ENCODE measurements around the gene SENP5. TPM values are rescaled to one million over a fixed set of nuclear protein-coding genes. Genes with fewer than 3 reads are reported as not detected.

The SENP5 gene
- total RNA-seq, 1 experiment from 2014 or later = 34.8 TPM

DNA sequence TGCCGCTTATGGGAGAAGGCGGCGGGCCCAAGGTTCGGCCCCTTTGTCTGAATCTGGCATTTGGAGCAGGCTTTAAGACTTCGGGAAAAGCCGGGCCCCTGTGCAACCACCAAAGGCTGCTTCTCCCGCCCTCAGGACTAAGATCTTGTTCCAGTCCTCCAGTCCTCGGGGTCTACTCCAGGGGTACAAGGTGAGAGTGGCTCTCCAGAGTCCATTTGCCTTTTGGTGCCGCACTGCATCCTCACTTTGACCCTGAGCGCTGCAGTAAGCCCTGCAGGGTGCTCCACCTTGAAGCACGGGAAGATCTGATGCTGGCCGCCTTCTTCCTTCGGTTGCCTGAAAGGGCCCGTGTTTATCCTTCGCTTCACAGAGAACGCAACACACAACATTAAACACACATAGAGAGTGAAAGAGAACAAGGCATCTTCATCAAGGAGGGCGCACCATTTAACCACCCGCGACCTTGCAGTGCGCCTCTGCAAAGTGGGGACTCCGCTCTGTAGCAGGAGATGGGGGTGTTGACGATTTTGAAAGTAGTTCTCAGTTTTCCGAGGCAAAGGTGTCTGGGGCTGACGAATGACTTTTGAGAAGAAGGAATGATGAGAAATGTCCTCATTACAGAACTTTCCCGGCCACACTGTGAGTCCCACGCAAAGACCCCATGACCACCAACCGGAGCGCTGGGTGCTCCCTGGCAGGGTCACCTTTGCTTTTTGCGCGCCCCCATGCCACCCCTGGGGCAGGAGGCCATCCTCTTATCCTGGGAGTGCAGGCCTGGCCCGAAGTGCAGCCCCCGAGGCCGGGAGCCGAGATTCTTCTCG is 99.9 kb downstream of the SENP5 start:
- no peak for DNase-seq (ENCODE audit: low read depth)

DNA sequence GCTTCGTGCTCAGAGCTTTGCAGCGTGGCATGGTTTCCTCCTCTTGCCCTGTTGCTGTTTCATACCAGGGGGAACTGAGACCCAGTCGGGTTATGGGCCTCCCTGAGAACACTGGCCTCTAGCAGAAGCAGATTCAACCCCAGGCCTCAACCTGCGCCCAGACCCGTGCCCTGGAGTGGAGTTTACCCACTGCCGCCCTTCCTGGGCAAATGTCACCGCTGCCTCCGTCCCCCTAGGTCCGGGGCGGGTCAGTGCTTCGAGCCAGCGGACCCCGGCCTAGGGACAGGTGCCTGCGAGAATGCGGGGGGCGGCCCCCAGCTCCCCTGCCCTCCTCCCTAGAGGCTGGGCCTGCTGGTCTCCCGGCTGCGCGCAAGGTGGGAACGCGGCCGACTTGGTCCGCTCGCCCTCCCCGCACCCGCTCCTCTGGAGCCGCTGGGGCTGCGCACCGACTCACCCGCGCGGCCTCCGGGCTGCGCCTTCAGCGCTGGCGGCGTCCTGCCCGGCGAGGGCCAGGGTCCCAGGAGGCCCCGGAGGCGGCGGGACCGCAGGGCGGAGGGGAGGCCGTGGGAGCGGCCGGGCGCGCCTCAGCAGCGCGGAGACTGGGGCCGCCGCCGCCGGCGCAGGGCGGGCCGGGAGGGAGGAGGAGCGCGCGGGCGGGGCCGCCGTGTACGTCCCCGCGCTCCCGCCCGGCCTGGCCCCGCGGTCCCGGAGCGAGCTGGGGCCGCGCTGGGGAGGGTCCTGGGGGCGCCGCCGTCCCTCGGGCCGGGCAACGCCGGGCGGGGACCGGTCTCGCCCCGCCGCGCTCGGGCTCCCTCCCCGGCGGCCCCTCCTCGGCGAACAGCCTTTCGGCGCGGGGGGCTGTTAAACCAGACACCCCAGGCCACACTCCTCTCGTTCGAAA is 100.8 kb downstream of the SENP5 start, which contains the start of gene PIGZ:
Gene PIGZ (minus strand): TSS at position 601 of the 901 bp plus-strand sequence. CDS start 16,802 bp downstream, outside the sequence.
- DNase-seq (ENCODE audit: low read depth) = peak; percentile 57

DNA sequence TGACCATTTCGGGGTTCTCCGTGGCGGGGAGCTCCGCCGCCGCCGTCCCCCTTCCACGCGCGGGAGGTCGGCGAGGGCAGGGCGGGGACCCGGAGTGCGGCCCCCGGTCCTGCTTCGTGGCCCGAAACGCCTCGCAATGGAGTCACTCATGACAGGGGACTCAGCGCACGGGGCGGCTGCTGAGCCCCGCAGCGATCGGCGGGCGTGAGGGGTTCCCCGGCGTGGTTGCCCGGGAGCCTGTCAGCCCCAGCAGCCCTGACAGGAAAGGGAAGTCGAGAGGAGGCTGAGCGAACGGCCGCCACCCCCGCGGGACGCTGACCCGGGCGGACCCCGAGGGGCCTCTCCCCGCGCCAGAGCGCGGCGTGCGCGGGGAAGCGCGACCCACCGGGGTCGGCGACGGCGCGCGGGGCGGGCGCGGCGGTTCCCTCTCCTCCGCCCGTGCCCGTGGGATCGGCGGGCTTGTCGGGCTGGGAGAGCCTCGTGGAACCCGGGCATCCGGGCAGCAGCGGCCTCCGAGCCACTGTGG is 101.5 kb downstream of the SENP5 start:
- DNase-seq (ENCODE audit: low read depth) = peak; percentile 35

DNA sequence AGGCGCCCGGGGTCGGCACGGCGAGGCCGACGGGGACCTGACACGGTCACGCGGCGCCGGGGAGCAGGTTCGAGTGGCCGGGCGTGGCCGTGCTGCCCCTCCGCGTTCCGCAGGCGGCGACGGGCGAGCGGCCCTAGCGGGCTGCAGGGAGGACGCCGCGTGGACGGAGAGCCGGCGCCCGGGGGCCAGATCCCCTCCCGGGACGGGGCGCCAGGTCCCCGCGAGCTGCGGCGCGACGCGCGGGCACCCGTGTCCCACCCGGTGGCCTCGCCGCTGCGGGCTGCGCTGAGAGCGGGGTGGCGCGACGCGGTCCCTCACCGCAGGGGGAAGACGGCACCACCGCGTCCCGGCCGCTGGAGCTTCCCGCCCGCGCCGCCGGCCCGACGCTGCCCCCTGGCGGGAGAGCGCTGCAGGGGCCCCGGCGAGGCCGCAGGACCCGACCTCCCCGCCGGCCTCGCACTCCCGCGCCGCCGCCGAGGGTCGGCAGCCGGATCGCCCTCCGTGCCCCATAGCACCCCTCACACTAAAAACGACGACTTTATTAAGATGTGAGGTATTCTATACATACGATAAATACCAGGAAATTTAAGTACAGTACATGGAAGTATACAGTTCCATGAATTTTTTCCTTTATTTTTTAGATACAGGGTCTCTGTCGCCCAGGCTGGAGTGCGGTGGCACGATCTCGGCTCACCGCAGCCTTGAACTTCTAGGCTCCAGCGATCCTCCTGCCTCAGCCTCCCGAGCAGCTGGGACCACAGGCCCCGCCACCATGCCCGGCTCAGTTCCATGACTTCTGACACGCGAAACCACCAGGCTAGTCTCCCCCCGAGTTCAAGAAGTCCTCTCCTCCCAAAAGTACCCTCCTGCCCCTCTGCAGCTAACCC is 102.2 kb downstream of the SENP5 start:
- DNase-seq (ENCODE audit: low read depth) = peak; percentile 56

DNA sequence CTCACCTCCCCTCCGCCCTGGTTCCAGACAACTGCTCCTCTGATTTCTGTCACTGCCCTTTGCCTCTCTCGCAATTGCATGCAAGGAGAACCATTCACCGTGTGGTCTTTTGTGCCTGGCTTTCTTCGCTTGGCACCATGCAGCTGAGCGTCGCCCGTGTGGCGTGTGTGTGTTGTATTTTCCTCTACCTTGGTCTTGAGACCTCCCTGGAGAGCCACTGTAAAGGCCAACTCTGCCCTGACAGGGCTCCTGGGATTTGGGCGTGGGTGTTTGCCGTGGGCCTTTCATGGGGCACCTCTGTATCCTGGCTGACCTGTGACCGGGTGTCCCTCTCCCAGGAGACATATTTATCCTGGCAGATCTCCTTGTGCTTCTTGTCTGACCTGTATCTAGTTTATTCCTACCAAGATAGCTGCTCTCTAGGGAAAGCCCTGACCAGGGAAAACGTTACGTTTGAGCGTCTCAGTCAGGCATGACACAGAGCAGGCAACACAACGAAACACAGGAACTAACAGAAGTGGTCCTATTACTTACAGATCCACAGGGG is 102.9 kb downstream of the SENP5 start:
- no peak for DNase-seq (ENCODE audit: low read depth)

DNA sequence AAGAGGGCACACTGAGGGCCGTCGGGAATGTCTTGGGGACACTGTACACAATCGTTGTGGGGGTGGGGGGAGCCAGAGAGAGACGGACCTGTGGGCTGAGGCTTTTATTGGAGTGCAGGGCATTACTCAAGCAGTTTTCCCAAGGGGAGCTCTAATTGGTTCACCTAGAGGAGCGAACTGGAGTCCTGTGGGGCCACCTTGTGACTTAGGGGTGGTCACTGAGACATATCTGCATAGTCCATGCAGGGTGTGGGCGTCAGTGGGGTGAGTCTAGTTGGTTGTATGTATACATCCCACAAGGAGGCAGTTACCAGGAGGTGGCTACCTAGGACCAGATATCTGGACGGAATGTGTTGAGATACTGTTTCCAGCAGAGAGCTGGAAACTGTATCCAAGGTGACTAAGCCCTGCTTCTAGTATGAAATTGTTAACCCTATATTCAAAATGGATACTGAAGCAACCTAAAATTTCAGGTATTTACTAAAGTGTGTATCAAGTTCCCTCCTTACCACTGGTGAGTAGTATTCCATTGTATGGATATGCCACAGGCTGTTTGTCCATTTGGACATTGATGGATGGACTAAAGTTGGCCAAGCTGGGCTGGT is 103.5 kb downstream of the SENP5 start:
- peak; percentile 13 for DNase-seq (ENCODE audit: low read depth)

DNA sequence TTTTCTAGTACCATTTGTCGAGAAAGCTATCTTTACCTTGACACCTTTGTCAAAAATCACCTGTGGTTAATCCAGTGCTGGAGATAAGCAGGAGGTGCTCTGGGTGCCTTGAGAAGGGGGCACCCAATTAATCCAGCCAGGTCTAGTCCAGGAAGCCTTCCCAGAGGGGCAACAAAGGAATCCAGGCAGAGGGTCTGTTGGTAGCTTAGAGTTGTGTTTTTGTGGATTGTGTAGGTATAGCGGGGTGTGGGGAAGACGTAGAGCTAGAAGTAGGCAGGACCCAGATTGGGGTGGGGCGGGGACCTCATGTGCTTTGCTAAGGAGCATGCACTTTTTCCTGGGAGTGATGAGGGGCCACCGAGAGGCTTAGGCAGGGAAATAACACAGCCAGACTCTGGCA is 106.9 kb downstream of the SENP5 start:
- no peak for DNase-seq (ENCODE audit: low read depth)

DNA sequence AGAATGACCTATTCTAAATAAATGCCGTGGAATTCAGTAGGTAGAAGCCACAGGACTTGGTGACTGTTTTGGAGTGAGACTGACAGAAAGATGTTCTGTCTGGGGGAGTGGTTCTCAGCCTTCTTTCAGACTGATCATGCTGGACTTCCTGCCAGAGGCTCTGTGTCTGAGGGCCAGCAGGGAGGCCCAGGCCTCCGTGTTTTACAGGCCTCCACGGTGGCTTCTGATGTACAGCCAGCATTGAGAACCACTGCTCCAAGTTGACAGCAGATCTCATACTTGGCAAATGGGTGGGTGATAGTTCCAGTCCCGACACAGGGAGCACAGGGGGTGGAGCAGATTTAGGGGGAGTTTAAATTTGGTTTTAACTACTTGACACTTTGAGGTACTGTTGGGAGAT is 107.6 kb downstream of the SENP5 start:
- DNase-seq (ENCODE audit: low read depth) = no peak

DNA sequence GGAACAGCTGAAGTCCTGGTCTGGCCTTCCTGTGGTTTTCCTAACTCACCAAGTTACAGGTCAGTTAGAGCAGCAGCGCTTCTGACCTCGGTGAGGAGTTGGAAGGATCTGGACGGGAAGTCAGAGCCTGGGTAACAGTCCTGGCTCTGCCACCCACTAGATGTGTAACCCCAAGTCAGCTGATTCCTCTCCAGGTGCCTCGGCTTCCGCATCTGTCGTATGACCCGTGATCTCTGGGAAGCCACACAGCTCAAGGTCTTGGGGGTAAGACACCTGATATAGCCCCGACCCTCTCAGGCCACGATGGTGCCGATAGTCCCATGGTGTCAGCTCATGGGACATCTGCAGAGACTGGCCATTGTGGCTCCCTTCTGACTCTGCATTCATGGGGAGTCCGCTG is 109.2 kb downstream of the SENP5 start:
- no peak for DNase-seq (ENCODE audit: low read depth)

DNA sequence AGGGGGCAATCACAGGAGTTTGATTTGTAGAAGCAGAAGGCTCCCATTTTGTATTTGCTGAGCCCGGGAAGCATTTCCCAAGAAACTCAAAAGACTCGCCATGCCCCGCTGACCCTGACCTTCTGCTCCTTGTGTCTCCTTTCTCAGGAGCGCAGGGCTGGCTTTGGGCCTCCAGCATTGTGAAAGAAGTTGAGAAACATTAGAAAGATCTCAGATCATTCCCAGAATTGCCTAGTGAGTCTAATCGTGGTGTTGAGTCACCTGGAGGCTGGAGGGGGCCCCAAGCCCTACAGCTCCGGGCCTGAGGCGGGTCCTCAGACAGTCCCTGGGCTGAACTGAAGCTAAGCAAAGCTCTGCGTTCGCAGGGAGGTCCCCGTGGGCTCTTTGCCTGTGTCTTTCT is 111.8 kb downstream of the SENP5 start:
- no peak for DNase-seq (ENCODE audit: low read depth)

DNA sequence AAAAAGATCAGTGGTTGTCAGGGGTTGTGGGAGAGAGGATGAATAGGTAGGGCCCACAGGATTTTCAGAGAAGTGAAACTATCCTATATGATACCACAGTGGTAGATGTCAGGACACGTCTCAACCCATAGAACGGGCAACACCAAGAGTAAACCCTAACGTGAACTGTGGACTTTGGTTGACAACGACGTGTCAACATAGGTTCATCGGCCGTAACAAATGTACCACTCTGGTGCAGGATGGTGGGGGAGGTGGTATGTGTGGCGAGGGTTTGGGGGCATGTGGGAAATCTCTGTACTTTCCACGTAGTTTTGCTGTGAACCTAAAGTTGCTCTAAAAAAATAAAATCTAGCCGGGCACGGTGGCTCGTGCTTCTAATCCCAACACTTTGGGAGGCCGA is 113.9 kb downstream of the SENP5 start:
- DNase-seq (ENCODE audit: low read depth) = no peak

DNA sequence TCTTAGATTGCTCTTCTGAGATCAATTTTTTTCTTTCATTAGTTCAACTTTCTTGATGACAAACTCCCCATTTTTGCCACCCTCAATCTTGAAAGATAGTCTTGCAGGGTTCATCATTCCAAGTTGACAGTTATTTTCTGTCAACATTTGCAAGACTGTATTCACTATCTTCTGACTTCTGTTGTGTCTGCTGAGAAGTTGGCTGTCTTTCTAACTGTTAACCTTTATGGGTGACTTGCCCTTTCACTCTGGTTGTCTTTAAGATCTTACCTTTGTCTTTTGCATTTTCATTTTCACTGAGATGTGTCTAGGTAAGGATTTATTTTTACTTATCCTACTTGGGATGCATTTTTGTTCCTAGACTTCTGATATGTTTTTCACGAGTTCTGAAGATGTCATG is 115.5 kb downstream of the SENP5 start:
- no peak for DNase-seq (ENCODE audit: low read depth)

Other genes with a start within 250 kb of the SENP5 start
- gene NRROS, start 228.2 kb upstream of the SENP5 start, total RNA-seq (2014; rRNA removed; shearing (Covaris generic)) = 1.6 and 2.7 TPM in 2 replicates
- 9.4 and 11.2 TPM in 2 replicates for gene CEP19, start 155.7 kb upstream of the SENP5 start, total RNA-seq (2014; rRNA removed; shearing (Covaris generic))
- gene PIGX, start 155.5 kb upstream of the SENP5 start, total RNA-seq (2014; rRNA removed; shearing (Covaris generic)) = 32.1 and 43.6 TPM in 2 replicates
- gene PAK2, start 128.1 kb upstream of the SENP5 start, total RNA-seq (2014; rRNA removed; shearing (Covaris generic)) = 37.7 and 45.5 TPM in 2 replicates
- 73.3 and 80.0 TPM in 2 replicates for gene NCBP2, start 74.6 kb downstream of the SENP5 start, total RNA-seq (2014; rRNA removed; shearing (Covaris generic))
- gene PIGZ, start 100.9 kb downstream of the SENP5 start, total RNA-seq (2014; rRNA removed; shearing (Covaris generic)) = 2.8 and 4.5 TPM in 2 replicates
- gene MELTF, start 161.9 kb downstream of the SENP5 start, total RNA-seq (2014; rRNA removed; shearing (Covaris generic)) = 0.12 and 0.39 TPM in 2 replicates

All from RPMI7951 (cell line).